ENCODE measurements around the gene ST8SIA3.
"Not testable (repeated sequence)": the region's sequence is repeated elsewhere in the genome, so short reads cannot be mapped to it uniquely, and the experiment has no call there.

Gene ST8SIA3

DNA sequence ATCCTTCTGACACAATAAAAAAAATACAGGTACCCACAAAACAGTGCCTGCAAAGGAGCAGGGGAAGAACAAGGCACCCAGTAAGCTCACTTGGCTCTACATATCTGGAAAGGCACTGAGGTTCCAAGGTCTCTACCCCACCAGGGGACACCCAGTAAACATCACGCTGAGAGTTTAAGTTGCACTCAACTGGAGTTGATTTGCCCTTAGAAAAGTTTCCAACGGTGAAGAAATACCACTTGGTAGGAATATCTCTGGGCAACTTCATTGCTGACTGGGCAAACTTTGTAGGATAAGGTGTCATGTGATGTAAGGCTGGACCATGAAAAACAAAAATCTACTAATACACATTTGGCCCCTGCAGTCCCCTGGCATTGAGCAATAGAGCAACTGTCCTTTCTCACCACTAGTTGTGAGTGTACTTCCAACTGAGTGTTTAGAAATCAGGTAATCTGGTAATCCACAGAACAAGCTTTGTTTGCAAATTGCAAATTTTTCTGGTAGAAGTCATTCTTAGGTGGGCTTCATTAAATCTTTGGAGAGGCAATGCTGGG is 14.2 kb downstream of the ST8SIA3 start:
- Histone ChIP-seq H3K9me3 (no peaks in the 10 kb centered on the region), H3K27me3 (no peaks in the 10 kb centered on the region), H3K36me3 (no peaks in the 10 kb centered on the region), H3K27ac (no peak overlapping the region), H3K4me1 (no peaks in the 10 kb centered on the region), H3K4me3 (no peak overlapping the region)
- TF ChIP-seq, protein P1, sequence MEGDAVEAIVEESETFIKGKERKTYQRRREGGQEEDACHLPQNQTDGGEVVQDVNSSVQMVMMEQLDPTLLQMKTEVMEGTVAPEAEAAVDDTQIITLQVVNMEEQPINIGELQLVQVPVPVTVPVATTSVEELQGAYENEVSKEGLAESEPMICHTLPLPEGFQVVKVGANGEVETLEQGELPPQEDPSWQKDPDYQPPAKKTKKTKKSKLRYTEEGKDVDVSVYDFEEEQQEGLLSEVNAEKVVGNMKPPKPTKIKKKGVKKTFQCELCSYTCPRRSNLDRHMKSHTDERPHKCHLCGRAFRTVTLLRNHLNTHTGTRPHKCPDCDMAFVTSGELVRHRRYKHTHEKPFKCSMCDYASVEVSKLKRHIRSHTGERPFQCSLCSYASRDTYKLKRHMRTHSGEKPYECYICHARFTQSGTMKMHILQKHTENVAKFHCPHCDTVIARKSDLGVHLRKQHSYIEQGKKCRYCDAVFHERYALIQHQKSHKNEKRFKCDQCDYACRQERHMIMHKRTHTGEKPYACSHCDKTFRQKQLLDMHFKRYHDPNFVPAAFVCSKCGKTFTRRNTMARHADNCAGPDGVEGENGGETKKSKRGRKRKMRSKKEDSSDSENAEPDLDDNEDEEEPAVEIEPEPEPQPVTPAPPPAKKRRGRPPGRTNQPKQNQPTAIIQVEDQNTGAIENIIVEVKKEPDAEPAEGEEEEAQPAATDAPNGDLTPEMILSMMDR (IDR thresholded peaks at IDR 0.05): no peak
- no peak for DNase-seq
- intact Hi-C loops (cut with DNase I; ENCODE audit: low total_unique reads): no loop called here

DNA sequence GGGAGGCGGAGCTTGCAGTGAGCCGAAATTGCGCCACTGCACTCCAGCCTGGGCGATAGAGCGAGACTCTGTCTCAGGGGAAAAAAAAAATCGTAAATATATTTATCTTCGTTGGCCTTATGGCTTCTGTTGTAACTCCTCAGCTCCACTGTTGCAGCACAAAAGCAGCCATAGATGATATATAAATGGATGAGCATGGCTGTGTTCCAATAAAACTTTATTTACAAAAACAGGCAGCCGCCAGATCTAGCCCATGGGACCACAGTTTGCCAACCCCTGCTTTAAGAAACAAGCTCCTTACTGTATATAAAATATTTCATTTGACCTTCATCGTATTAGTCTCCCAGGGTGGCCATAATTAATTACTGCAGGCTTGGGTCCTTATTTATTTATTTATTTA is 20.1 kb downstream of the ST8SIA3 start:
- Histone ChIP-seq H3K36me3 (no peaks in the 10 kb centered on the region), H3K4me3 (no peak overlapping the region), H3K27me3 (no peaks in the 10 kb centered on the region), H3K9me3 (no peaks in the 10 kb centered on the region), H3K4me1 (no peaks in the 10 kb centered on the region), H3K27ac (no peak overlapping the region)
- no peak for DNase-seq
- intact Hi-C loops (cut with DNase I; ENCODE audit: low total_unique reads): no loop called here
- TF ChIP-seq, protein P1 (IDR thresholded peaks at IDR 0.05): no peak

- DNase-seq: no peak
- intact Hi-C loops (cut with DNase I; ENCODE audit: low total_unique reads): no loop called here
- Histone ChIP-seq H3K4me1 (no peaks in the 10 kb centered on the region), H3K9me3 (no peaks in the 10 kb centered on the region), H3K27ac (no peak overlapping the region), H3K27me3 (no peaks in the 10 kb centered on the region), H3K4me3 (no peak overlapping the region), H3K36me3 (no peaks in the 10 kb centered on the region)
- TF ChIP-seq, protein P1 (IDR thresholded peaks at IDR 0.05): no peak
These were observed 20.7 kb downstream of the ST8SIA3 start for GRCh38 chr18:57373017-57373416.

DNA sequence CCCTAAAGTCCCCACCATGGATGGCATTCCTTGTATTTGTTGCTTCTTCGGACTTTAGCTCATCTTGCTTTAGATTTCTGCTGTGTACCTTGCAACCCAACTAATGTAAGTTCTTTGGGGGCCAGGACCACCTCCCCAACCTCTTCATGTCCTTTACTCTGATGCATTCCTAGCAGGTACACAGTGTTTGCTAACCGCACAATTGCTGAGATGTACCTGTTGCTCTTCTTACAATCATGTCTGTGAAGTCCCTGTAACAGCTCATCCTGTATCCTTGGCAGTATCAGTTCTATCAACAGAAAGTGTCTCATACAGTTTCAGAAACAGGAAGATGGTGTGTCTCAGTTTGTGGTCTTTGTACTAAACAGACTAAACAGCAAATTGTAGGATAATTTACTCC is 24.1 kb downstream of the ST8SIA3 start:
- Histone ChIP-seq H3K4me1 (no peaks in the 10 kb centered on the region), H3K27me3 (no peaks in the 10 kb centered on the region), H3K9me3 (no peaks in the 10 kb centered on the region), H3K36me3 (no peaks in the 10 kb centered on the region), H3K27ac (no peak overlapping the region), H3K4me3 (no peak overlapping the region)
- no peak for DNase-seq
- intact Hi-C loops (cut with DNase I; ENCODE audit: low total_unique reads): no loop called here
- TF ChIP-seq, protein P1 (IDR thresholded peaks at IDR 0.05): no peak

DNA sequence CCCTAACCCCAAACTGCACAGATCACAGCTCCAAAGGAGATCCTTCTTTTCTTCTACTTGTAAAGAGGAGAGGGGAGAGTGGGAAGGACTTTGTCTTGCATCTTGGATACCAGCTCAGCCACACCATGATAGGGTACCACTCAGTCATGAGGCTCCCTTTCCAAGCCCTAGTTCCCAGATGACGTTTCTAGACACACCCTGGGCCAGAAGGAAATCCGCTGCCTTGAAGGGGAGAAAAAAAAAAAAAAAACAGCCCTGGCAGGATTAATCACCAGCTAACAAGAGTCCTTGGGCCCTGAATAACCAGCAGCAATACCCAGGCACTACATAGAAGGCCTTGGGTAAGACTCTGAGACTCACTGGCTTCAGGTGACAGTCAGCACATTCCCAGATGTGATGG is 36.9 kb downstream of the ST8SIA3 start:
- Histone ChIP-seq H3K9me3 (no peaks in the 10 kb centered on the region), H3K27me3 (no peaks in the 10 kb centered on the region), H3K36me3 (no peaks in the 10 kb centered on the region), H3K4me3 (no peak overlapping the region), H3K27ac (no peak overlapping the region), H3K4me1 (no peaks in the 10 kb centered on the region)
- no peak for DNase-seq
- TF ChIP-seq, protein P1 (IDR thresholded peaks at IDR 0.05): no peak
- intact Hi-C loops (cut with DNase I; ENCODE audit: low total_unique reads): no loop called here

GRCh38 chr18:57390044-57390443 is 37.7 kb downstream of the ST8SIA3 start:
- Histone ChIP-seq H3K9me3 (no peaks in the 10 kb centered on the region), H3K36me3 (no peaks in the 10 kb centered on the region), H3K27ac (no peak overlapping the region), H3K4me1 (no peaks in the 10 kb centered on the region), H3K27me3 (no peaks in the 10 kb centered on the region), H3K4me3 (no peak overlapping the region)
- TF ChIP-seq, protein P1 (IDR thresholded peaks at IDR 0.05): no peak
- intact Hi-C loops (cut with DNase I; ENCODE audit: low total_unique reads): no loop called here
- DNase-seq: no peak

DNA sequence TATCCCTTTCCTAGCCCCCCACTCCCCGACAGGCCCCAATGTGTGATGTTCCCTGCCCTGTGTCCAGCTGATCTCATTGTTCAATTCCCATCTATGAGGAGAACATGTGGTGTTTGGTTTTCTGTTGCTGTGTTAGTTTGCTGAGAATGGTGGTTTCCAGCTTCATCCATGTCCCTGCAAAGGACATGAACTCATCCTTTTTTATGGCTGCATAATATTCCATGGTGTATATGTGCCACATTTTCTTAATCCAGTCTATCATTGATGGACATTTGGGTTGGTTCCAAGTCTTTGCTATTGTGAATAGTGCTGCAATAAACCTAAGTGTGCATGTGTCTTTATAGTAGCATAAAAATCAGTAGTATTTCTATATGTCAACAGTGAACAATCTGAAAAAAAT is 42.4 kb downstream of the ST8SIA3 start:
- intact Hi-C loops (cut with DNase I; ENCODE audit: low total_unique reads); H3K4me1 ChIP-seq; H3K27me3 ChIP-seq; H3K27ac ChIP-seq; H3K4me3 ChIP-seq; DNase-seq; H3K36me3 ChIP-seq; H3K9me3 ChIP-seq: not testable (repeated sequence)

DNA sequence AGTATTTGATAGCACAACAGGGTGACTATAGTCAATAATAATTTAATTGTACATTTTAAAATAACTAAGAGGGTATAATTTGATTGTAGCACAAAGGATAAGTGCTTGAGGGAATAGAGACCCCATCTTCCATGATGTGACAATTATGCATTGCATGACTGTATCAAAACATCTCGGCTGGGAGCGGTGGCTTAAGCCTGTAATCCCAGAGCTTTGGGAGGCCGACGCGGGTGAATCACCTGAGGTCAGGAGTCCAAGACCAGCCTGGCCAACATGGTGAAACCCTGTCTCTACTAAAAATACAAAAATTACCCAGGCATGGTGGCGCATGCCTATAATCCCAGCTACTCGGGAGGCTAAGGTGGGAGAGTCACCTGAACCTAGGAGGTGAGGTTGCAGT is 44.5 kb downstream of the ST8SIA3 start:
- H3K27ac ChIP-seq; H3K9me3 ChIP-seq; H3K27me3 ChIP-seq; H3K4me3 ChIP-seq; intact Hi-C loops (cut with DNase I; ENCODE audit: low total_unique reads); H3K4me1 ChIP-seq; DNase-seq; H3K36me3 ChIP-seq: not testable (repeated sequence)
